HL-60/S4 treated with retinoic acid at 250 ng/mL for 4 days and 3 days (cell line): ENCODE results near the gene FRY.

Experiments used
- in situ Hi-C: fragments of 300-500 bp; cut with MboI; formaldehyde crosslinking; loops from 2 replicates; pipeline ENCODE4 v1.7.0; 2022; ENCODE audit warnings: low sequenced_read_pairs

Gene FRY

DNA sequence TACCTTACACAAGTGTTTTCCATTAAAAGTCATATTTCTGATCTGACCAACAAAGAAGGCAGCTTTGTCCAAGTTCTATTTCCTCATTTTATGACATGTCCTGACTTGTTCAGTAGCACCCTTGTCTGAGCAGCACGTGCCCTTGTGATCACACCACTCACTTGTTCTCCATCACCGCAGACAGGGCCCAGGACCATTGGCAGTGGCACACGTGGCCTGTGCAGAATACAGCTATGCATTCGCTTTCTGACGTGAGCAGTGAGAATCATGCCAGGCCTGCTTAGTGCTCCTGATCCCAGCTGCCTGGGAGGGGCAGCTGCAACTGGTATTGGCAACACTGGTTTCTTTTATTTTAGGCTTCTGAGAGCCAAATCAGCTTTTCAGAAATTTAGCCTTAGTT, 134.2 kb downstream of the FRY start:
- in situ Hi-C loops, result no loop called here

- in situ Hi-C loops, result no loop called here
Observed at GRCh38 chr13:32168131-32168530, 136.6 kb downstream of the FRY start.

GRCh38 chr13:32170841-32171240, 139.3 kb downstream of the FRY start:
- in situ Hi-C loops, result no loop called here

GRCh38 chr13:32173881-32174280, 142.3 kb downstream of the FRY start:
- in situ Hi-C loops, result no loop called here

DNA sequence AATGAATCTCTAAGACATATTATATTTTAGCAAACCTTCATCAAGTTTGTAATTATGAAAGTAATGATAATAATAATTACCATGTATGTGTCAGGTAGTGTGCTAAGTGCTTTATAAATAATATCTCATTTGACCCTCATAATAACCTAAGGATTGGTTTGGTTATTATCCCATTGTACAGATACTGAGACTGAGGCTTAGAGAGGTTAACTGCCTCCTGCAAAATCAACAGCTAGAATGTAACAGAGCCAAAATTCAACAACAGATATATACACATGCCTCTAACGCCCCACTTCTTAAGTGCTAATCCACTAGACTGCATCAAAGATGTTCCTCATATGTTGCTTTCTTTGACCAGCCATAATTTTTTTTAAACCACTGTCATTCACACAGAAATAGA, 142.8 kb downstream of the FRY start:
- in situ Hi-C loops, result no loop called here

- in situ Hi-C loops, result no loop called here
Observed at GRCh38 chr13:32175307-32175706, 143.7 kb downstream of the FRY start.

GRCh38 chr13:32175943-32176342, 144.4 kb downstream of the FRY start:
- in situ Hi-C loops, result no loop called here

- in situ Hi-C loops, result no loop called here
Observed at GRCh38 chr13:32176696-32177095, 145.1 kb downstream of the FRY start.

DNA sequence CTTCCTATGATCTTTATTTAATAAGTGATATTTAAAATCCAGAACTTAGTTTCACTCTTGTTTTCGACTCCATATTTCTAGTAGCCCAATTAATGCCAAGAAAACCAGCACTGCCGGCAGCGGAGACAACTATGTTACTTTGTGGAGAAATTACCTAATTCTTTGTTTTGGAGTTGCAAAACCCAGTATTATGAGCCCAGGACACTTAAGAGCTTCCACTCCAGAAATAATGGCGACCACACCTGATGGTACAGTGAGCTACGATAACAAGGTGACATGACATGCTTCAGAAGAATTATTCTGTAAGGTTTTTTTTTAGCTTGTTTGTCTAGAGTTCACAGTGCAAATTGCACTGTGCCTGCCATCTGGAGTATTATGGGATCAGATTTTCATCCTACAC, 147.2 kb downstream of the FRY start:
- in situ Hi-C loops, result no loop called here

- in situ Hi-C loops, result no loop called here
Observed at GRCh38 chr13:32179708-32180107, 148.1 kb downstream of the FRY start.

DNA sequence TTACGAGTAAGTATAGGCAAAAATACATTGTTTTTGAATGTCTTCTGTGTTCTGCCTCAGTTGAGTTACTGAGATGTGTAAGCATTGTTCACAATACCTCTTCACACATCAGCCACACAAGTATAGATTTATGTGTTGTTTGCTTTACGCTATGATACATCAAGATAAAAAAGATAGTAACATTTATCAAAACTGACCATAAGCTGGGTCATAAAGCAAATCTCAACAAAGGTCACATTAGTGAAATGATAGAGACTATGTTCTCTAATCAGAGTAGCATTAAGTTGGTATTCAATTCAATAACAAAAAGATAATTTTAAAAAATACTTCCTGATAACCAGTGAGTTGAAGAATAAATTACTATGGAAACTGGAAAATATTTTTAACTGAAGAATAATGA, 156.1 kb downstream of the FRY start:
- in situ Hi-C loops, result no loop called here

GRCh38 chr13:32191452-32191998, 160.0 kb downstream of the FRY start:
- in situ Hi-C loops, result no loop called here

DNA sequence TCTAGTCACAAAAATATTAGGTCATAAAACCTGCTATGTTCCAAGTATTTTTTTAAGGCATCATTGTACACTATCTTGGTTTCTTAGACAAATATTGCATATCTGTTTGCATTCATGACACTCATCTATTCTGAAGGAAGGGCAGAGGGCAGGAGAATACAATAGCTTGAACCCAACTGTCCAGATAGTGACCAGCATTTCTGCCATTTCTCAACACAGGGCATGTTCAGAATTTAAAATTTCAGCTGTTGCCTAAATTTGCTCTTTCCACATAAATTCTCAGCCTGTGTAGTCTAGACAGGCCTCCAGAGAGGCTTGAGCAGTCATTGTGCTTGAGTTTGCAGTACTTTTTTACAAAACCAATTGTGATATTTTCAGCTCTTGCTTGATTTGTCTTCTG, 164.1 kb downstream of the FRY start:
- in situ Hi-C loops, result no loop called here

- in situ Hi-C loops, result no loop called here
Observed at GRCh38 chr13:32199168-32199567, 167.6 kb downstream of the FRY start.

DNA sequence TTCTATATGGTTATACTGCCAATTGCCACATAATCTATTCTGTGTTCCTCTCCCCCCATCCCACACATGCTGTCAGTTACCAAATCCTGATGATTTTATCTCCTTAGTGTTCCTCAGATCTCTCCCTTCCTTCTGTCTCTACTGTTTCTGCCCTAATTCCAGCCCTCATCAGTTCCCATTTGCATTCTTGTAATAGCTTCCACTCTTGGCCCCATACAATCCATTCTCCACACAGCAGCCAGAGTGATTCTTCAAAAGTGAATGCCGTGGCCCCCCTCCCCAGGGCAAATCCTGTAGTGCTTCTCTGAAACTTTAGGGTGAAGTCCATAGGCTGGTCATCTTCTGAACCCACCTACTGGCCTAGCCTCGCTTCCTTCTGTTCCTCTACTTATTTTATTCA, 169.2 kb downstream of the FRY start:
- in situ Hi-C loops, result no loop called here

GRCh38 chr13:32201809-32202208, 170.2 kb downstream of the FRY start:
- in situ Hi-C loops, result no loop called here

DNA sequence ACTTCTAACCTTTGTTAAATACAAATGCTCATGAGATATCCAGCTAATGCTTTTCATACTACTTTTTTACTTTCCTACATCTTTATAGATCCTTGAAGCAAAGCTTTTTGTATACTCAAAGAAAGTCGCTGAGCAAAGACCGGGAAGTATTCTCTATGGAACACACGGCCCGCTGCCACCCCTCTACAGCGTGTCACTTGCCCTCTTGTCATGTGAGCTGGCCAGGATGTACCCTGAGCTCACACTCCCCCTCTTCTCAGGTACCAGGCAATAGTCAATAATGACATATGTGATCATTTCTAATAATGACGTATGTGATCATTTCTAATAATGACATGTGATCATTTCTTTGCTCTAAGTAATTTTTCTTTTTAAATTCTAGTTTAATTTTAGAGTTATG, 170.7 kb downstream of the FRY start:
- in situ Hi-C loops, result no loop called here

- in situ Hi-C loops, result no loop called here
Observed at GRCh38 chr13:32203221-32203620, 171.6 kb downstream of the FRY start.

- in situ Hi-C loops, result no loop called here
Observed at GRCh38 chr13:32203736-32204135, 172.2 kb downstream of the FRY start.

DNA sequence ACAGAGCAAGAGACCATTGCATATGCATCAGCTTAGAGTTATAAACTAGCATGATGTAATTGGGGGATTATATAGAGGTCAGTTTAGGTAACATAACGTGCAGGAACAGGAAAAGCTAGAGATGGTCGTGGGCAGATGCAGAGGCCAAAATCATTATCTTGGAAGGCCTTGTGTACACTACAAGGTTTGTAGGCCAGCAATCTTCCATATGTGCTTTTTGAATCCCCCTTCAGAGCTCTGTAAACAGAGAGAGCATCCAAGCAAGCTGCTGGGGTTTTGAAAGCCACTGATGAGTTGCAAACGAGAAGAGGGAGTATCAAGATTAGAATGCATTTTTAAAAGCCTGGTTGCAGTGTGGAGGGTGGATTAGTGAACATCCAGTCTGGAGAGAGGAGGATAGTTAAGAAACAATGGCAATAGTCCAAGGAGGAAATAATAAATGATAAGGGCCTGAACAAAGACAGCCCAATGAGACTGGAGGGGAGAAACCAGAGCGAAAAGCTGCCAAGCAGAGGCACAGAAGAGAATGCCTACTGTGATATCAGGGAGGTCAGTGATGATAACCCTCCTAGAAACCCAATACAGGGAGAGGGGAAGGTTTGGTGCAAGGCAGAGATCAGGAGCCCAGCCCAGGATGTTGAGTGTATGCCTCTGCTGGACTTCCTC, 174.0 kb downstream of the FRY start:
- in situ Hi-C loops, result no loop called here

DNA sequence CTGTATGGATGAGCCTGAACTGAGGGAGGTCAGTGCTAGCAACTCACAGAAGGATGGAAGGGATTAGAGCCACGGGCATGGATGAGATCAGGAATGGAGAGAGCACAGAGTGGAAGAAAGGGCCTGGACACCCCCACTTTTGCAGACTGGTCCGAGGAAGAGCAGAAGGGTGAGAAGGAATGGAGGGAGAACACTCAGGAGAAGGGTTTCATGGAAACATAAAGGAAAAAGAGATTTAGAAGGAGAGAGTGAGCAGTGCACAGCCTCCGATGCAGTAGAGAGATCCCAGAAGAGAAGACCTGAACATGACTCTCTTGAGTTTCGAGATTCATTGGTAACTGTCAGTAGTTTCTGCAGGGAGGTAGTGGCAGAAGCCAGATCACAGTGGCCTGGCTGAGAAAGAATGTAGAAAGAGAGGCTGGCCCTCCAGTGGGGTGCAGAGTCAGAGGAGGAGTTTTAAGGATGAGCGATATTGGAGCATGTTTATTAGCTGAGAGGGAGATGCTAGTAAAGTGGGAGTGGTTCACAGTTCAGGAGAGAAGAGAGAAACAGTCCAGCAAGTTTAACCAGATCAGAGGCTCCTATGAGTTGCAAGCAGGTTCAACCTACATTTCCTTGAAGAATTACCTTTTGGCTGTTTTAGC, 174.6 kb downstream of the FRY start:
- in situ Hi-C loops, result no loop called here

DNA sequence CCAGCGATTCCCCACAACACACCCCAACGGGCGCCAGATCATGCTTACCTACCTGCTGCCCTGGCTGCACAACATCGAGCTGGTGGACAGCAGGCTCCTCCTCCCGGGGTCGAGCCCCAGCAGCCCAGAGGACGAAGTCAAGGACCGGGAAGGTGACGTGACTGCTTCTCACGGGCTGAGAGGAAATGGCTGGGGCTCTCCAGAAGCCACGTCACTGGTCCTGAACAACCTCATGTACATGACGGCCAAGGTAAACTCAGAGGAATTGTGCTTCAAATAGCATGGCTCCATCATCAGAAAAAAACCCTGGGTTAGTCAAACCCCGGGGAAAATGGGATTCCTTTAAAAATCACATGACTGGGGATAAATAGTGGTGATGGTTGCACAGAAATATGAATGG, 177.3 kb downstream of the FRY start:
- in situ Hi-C loops, result no loop called here

GRCh38 chr13:32209652-32210051, 178.1 kb downstream of the FRY start:
- in situ Hi-C loops, result no loop called here
